ENCODE data around the gene PSMD11. TPM values are rescaled to one million over a fixed set of nuclear protein-coding genes. Genes with fewer than 3 reads are reported as not detected.

PSMD11 gene
- total and polyA plus RNA-seq, 2 of the 13 experiments (the other 11 are each of a cell fraction or from before 2014, with no cell fraction given): 69.8 to 152 TPM

DNA sequence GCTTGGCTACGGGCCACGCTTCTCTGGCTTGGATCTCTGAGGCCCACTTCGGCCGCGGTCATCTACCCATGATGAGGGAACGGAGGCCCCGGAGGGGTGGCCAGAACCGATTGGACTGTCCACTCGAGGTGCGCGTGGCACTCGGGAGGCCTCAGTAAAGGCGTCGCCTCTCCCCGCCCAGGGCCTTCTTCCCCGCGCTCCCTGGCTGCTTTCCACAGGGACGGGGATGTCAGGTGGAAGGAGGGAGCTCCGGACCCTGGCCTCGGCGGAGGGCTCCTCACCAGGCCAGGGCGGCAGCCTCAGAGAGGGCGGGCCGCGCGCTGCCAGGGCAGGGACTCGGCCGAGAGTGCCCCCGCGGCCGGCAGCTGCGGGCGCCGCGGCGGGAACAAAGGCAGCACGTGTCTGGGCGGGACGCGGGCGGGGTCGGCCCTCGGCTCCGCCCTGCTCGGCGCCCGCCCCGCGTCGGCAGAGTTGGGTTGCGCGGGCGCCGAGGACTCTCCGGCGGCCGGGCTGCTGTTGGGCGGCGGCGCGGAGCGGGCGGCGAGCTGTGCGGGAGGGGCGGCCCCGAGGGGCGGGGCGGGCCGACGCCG is 41.9 kb downstream of the PSMD11 start (continued):
- TF ChIP-seq, protein P1, sequence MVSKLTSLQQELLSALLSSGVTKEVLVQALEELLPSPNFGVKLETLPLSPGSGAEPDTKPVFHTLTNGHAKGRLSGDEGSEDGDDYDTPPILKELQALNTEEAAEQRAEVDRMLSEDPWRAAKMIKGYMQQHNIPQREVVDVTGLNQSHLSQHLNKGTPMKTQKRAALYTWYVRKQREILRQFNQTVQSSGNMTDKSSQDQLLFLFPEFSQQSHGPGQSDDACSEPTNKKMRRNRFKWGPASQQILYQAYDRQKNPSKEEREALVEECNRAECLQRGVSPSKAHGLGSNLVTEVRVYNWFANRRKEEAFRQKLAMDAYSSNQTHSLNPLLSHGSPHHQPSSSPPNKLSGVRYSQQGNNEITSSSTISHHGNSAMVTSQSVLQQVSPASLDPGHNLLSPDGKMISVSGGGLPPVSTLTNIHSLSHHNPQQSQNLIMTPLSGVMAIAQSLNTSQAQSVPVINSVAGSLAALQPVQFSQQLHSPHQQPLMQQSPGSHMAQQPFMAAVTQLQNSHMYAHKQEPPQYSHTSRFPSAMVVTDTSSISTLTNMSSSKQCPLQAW (CRISPR knock-in tag; IDR thresholded peaks at IDR 0.05): no peak
- TF ChIP-seq, protein P2, sequence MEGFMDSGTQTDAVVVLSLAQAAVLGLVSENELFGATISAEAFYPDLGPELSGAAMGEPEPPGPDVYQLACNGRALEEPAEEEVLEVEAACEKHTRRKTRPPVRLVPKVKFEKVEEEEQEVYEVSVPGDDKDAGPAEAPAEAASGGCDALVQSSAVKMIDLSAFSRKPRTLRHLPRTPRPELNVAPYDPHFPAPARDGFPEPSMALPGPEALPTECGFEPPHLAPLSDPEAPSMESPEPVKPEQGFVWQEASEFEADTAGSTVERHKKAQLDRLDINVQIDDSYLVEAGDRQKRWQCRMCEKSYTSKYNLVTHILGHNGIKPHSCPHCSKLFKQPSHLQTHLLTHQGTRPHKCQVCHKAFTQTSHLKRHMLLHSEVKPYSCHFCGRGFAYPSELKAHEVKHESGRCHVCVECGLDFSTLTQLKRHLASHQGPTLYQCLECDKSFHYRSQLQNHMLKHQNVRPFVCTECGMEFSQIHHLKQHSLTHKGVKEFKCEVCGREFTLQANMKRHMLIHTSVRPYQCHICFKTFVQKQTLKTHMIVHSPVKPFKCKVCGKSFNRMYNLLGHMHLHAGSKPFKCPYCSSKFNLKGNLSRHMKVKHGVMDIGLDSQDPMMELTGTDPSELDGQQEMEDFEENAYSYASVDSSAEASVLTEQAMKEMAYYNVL (CRISPR knock-in tag; IDR thresholded peaks at IDR 0.05; ENCODE audit: borderline replicate concordance): no peak
- TF ChIP-seq, protein P3, sequence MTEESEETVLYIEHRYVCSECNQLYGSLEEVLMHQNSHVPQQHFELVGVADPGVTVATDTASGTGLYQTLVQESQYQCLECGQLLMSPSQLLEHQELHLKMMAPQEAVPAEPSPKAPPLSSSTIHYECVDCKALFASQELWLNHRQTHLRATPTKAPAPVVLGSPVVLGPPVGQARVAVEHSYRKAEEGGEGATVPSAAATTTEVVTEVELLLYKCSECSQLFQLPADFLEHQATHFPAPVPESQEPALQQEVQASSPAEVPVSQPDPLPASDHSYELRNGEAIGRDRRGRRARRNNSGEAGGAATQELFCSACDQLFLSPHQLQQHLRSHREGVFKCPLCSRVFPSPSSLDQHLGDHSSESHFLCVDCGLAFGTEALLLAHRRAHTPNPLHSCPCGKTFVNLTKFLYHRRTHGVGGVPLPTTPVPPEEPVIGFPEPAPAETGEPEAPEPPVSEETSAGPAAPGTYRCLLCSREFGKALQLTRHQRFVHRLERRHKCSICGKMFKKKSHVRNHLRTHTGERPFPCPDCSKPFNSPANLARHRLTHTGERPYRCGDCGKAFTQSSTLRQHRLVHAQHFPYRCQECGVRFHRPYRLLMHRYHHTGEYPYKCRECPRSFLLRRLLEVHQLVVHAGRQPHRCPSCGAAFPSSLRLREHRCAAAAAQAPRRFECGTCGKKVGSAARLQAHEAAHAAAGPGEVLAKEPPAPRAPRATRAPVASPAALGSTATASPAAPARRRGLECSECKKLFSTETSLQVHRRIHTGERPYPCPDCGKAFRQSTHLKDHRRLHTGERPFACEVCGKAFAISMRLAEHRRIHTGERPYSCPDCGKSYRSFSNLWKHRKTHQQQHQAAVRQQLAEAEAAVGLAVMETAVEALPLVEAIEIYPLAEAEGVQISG (CRISPR knock-in tag; IDR thresholded peaks at IDR 0.05): peak; percentile 70; the same call in 1 of the 2 replicates
- no peak for TF ChIP-seq ATAD3A (CRISPR knock-in tag; IDR thresholded peaks at IDR 0.05)
- TF ChIP-seq SNRNP70 (IDR thresholded peaks at IDR 0.05; ENCODE audit: low read depth, low read length): no peak
- TF ChIP-seq, protein P4, sequence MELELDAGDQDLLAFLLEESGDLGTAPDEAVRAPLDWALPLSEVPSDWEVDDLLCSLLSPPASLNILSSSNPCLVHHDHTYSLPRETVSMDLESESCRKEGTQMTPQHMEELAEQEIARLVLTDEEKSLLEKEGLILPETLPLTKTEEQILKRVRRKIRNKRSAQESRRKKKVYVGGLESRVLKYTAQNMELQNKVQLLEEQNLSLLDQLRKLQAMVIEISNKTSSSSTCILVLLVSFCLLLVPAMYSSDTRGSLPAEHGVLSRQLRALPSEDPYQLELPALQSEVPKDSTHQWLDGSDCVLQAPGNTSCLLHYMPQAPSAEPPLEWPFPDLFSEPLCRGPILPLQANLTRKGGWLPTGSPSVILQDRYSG (CRISPR knock-in tag; IDR thresholded peaks at IDR 0.05): peak; percentile 69; the same call in 1 of the 2 replicates
- TF ChIP-seq FOXO1 (CRISPR knock-in tag; IDR thresholded peaks at IDR 0.05): no peak
- TF ChIP-seq ZNF773 (CRISPR knock-in tag; IDR thresholded peaks at IDR 0.05; ENCODE audit: borderline replicate concordance): no peak; the same call in 1 of the 2 replicates
- TF ChIP-seq ZMYM4 (CRISPR knock-in tag; IDR thresholded peaks at IDR 0.05): peak; percentile 61
- TF ChIP-seq BORCS8-MEF2B (CRISPR knock-in tag; IDR thresholded peaks at IDR 0.05): peak; percentile 92
- no peak for TF ChIP-seq ZNF3 (CRISPR knock-in tag; IDR thresholded peaks at IDR 0.05)
- TF ChIP-seq NFKB2 (CRISPR knock-in tag; IDR thresholded peaks at IDR 0.05; ENCODE audit: borderline replicate concordance): 0 out of 2 replicates have a peak, but pooled peaks have one; percentile 68
- TF ChIP-seq ZNF629 (CRISPR knock-in tag; conservative IDR thresholded peaks at IDR 0.05): no peak
- TF ChIP-seq ZNF780A (CRISPR knock-in tag; IDR thresholded peaks at IDR 0.05): no peak
- TF ChIP-seq ZC3H13 (CRISPR knock-in tag; IDR thresholded peaks at IDR 0.05): no peak
- no peak for TF ChIP-seq ZBTB21 (CRISPR knock-in tag; IDR thresholded peaks at IDR 0.05)
- TF ChIP-seq, protein P5, sequence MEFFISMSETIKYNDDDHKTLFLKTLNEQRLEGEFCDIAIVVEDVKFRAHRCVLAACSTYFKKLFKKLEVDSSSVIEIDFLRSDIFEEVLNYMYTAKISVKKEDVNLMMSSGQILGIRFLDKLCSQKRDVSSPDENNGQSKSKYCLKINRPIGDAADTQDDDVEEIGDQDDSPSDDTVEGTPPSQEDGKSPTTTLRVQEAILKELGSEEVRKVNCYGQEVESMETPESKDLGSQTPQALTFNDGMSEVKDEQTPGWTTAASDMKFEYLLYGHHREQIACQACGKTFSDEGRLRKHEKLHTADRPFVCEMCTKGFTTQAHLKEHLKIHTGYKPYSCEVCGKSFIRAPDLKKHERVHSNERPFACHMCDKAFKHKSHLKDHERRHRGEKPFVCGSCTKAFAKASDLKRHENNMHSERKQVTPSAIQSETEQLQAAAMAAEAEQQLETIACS (CRISPR knock-in tag; IDR thresholded peaks at IDR 0.05): no peak
- TF ChIP-seq ZNF562 (CRISPR knock-in tag; IDR thresholded peaks at IDR 0.05; ENCODE audit: borderline replicate concordance): no peak
- TF ChIP-seq, protein P6, sequence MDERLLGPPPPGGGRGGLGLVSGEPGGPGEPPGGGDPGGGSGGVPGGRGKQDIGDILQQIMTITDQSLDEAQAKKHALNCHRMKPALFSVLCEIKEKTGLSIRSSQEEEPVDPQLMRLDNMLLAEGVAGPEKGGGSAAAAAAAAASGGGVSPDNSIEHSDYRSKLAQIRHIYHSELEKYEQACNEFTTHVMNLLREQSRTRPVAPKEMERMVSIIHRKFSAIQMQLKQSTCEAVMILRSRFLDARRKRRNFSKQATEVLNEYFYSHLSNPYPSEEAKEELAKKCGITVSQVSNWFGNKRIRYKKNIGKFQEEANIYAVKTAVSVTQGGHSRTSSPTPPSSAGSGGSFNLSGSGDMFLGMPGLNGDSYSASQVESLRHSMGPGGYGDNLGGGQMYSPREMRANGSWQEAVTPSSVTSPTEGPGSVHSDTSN (CRISPR knock-in tag; IDR thresholded peaks at IDR 0.05): no peak
- TF ChIP-seq EZH2 (conservative IDR thresholded peaks at IDR 0.05; ENCODE audit: low read depth, low read length): no peak
- no peak for TF ChIP-seq ZNF775 (CRISPR knock-in tag; IDR thresholded peaks at IDR 0.05; ENCODE audit: borderline replicate concordance)
